ENCODE data around the gene MON1A. TPM values are rescaled to one million over a fixed set of nuclear protein-coding genes. Genes with fewer than 3 reads are reported as not detected.
A peak's percentile ranks its signal among the peaks of the same experiment; 100 is the strongest.

The MON1A gene
- total RNA-seq, 1 donor from 2014 or later, result 18.1 TPM

DNA sequence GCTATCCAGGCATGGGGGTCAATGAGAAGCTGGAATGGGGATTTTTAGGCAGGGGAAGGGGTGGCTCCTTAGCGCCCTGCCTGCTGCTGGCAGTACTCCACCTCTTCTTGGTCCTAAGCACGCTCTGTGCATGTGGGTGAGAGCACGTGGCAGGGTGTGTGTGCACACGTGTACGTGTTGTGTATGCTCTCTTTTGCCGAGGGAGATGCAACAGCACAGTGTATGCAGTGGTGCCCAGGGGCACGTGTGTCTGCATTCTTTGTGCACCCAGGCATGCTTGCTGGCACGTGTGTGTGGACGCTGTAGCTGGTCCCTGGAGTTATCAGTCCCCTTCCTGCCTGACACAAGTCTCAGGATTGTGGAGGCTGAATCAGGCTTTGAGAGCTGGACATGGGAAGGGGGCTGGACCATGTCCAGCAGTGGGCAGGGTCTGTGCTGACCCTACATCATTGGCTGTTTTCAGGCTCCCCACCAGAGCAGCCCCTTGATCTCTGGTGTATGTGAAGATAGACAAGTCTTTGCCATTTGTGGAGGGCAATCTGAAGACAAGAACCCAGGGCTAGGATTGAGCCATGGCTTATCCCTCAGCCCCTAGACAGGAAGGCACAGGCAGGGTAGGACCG, 58.0 kb downstream of the MON1A start:
- Histone ChIP-seq H3K36me3 (ENCODE audit: control insufficient read depth, insufficient read depth, low read length) (no peaks in the 10 kb centered on the region), H3K4me3 (ENCODE audit: low read depth, low read length) (no peak overlapping the region), H3K27me3 (ENCODE audit: control insufficient read depth, insufficient read depth, low read length) (peaks cover 51% of the 10 kb centered on the region)
- no peak for DNase-seq (ENCODE audit: low read depth)
- TF ChIP-seq, protein P1, sequence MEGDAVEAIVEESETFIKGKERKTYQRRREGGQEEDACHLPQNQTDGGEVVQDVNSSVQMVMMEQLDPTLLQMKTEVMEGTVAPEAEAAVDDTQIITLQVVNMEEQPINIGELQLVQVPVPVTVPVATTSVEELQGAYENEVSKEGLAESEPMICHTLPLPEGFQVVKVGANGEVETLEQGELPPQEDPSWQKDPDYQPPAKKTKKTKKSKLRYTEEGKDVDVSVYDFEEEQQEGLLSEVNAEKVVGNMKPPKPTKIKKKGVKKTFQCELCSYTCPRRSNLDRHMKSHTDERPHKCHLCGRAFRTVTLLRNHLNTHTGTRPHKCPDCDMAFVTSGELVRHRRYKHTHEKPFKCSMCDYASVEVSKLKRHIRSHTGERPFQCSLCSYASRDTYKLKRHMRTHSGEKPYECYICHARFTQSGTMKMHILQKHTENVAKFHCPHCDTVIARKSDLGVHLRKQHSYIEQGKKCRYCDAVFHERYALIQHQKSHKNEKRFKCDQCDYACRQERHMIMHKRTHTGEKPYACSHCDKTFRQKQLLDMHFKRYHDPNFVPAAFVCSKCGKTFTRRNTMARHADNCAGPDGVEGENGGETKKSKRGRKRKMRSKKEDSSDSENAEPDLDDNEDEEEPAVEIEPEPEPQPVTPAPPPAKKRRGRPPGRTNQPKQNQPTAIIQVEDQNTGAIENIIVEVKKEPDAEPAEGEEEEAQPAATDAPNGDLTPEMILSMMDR (IDR thresholded peaks at IDR 0.05; ENCODE audit: insufficient read depth, low read length, poor library complexity, severe bottlenecking), result no peak

GRCh38 chr3:49869525-49870126, 60.0 kb downstream of the MON1A start, which contains the start of gene CAMKV:
Gene CAMKV, minus strand, starts transcription at chr3:49869906. Its CDS starts 7,518 bp downstream, at chr3:49862388.
- TF ChIP-seq, protein P1 (IDR thresholded peaks at IDR 0.05; ENCODE audit: insufficient read depth, low read length, poor library complexity, severe bottlenecking), result no peak
- H3K4me3 ChIP-seq (ENCODE audit: low read depth, low read length), result no peak within 1 kb of the TSS
- H3K27me3 ChIP-seq (ENCODE audit: control insufficient read depth, insufficient read depth, low read length), result peaks cover 60% of the 10 kb centered on the region
- no peak for DNase-seq (ENCODE audit: low read depth)
- no peaks in the 10 kb centered on the region for H3K36me3 ChIP-seq (ENCODE audit: control insufficient read depth, insufficient read depth, low read length)

- Histone ChIP-seq H3K4me3 (ENCODE audit: low read depth, low read length) (no peak overlapping the region), H3K27me3 (ENCODE audit: control insufficient read depth, insufficient read depth, low read length) (peaks cover 66% of the 10 kb centered on the region), H3K36me3 (ENCODE audit: control insufficient read depth, insufficient read depth, low read length) (no peaks in the 10 kb centered on the region)
- TF ChIP-seq, protein P1 (IDR thresholded peaks at IDR 0.05; ENCODE audit: insufficient read depth, low read length, poor library complexity, severe bottlenecking), result no peak
- no peak for DNase-seq (ENCODE audit: low read depth)
Observed at GRCh38 chr3:49868862-49869466, 60.6 kb downstream of the MON1A start.

DNA sequence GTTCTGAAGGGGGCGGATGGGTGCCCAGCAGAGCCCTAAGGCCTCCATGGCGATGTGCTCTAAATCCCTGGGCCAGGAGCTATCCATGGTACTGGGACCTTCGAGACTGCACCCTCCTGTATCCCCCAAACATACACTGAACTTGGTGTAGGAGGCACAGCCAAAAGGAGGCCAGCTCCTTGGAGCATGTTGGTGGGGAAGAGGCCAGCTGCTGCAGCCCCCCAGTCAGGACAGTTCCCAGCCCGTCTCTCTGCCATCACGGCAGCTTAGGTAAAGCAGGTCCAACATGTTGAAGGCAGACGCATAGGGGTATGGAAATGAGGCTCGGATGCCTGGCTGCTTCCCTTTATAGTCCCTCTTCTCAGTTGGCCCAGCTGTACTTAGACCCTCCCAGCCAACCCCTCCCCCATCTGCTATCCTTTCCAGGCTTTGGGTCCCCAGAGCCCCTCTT, 61.7 kb downstream of the MON1A start:
- H3K27me3 ChIP-seq (ENCODE audit: control insufficient read depth, insufficient read depth, low read length), result peaks cover 70% of the 10 kb centered on the region
- TF ChIP-seq, protein P1 (IDR thresholded peaks at IDR 0.05; ENCODE audit: insufficient read depth, low read length, poor library complexity, severe bottlenecking), result no peak
- no peaks in the 10 kb centered on the region for H3K36me3 ChIP-seq (ENCODE audit: control insufficient read depth, insufficient read depth, low read length)
- no peak overlapping the region for H3K4me3 ChIP-seq (ENCODE audit: low read depth, low read length)
- DNase-seq (ENCODE audit: low read depth), result peak; percentile 14

- peaks cover 69% of the 10 kb centered on the region for H3K27me3 ChIP-seq (ENCODE audit: control insufficient read depth, insufficient read depth, low read length)
- H3K36me3 ChIP-seq (ENCODE audit: control insufficient read depth, insufficient read depth, low read length), result no peaks in the 10 kb centered on the region
- no peak overlapping the region for H3K4me3 ChIP-seq (ENCODE audit: low read depth, low read length)
- DNase-seq (ENCODE audit: low read depth), result no peak
- TF ChIP-seq, protein P1 (IDR thresholded peaks at IDR 0.05; ENCODE audit: insufficient read depth, low read length, poor library complexity, severe bottlenecking), result no peak
Observed at GRCh38 chr3:49867400-49867799, 62.2 kb downstream of the MON1A start.
